ENCODE data around the gene WAPL. TPM values are rescaled to one million over a fixed set of nuclear protein-coding genes. Genes with fewer than 3 reads are reported as not detected.

WAPL gene
- total RNA-seq, 3 donors from 2014 or later, result 39.8 to 65.0 (median 49.5) TPM

DNA sequence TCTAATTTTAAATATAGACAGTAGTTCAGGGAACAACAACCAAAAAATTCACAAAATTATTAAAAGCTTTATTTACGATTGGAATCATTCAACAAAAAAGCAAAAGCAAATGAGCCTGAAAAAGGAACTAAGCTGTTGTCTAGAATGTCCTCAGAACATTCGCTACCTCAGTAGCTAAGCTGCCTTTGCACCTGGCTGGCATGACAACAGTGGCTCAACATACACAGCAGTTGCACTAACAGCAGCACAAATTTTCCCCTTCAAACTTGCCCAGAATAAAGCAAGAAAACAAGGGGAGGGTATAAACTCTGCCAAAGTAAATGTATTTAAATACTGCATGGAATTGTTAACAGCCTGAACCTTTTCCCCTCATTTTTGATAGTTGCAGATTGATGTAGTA lies 84.6 kb downstream of the WAPL start:
- Histone ChIP-seq H3K4me1 (no peaks in the 10 kb centered on the region), H3K9me3 (no peaks in the 10 kb centered on the region), H3K36me3 (peaks cover 8% of the 10 kb centered on the region), H3K4me3 (no peak overlapping the region), H3K27ac (no peak overlapping the region), H3K27me3 (no peaks in the 10 kb centered on the region)
- DNase-seq (ENCODE audit: low spot score in 2 of 2), result no peak
- intact Hi-C loops (cut with DNase I; ENCODE audit: low total_unique reads), result no loop called here
- TF ChIP-seq, protein P1, sequence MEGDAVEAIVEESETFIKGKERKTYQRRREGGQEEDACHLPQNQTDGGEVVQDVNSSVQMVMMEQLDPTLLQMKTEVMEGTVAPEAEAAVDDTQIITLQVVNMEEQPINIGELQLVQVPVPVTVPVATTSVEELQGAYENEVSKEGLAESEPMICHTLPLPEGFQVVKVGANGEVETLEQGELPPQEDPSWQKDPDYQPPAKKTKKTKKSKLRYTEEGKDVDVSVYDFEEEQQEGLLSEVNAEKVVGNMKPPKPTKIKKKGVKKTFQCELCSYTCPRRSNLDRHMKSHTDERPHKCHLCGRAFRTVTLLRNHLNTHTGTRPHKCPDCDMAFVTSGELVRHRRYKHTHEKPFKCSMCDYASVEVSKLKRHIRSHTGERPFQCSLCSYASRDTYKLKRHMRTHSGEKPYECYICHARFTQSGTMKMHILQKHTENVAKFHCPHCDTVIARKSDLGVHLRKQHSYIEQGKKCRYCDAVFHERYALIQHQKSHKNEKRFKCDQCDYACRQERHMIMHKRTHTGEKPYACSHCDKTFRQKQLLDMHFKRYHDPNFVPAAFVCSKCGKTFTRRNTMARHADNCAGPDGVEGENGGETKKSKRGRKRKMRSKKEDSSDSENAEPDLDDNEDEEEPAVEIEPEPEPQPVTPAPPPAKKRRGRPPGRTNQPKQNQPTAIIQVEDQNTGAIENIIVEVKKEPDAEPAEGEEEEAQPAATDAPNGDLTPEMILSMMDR (IDR thresholded peaks at IDR 0.05), result no peak
- TF ChIP-seq POLR2AphosphoS5 (IDR thresholded peaks at IDR 0.05), result no peak
- TF ChIP-seq POLR2A (IDR thresholded peaks at IDR 0.05), result no peak

DNA sequence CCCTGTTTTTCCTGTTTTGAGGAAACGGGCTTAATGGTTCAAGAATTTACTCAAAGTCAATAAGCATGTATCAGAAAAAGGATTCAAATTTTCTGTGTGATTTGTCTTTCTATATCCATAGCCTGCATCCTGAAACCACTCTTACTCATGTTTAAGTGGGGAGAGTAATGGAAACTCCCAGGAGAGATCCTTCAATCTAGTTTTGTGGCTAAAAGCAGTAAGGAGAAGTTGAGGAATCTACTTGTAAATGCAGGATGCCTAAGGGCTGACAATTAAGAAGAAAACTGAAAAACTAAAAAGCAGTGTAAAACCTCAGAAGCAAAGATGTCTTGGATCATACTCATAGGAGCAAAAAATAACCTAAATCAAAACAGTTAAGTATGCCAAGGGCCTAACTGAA lies 86.9 kb downstream of the WAPL start:
- H3K27me3 ChIP-seq, result no peaks in the 10 kb centered on the region
- no peak overlapping the region for H3K4me3 ChIP-seq
- no peaks in the 10 kb centered on the region for H3K9me3 ChIP-seq
- DNase-seq (ENCODE audit: low spot score in 2 of 2), result no peak
- no peak overlapping the region for H3K27ac ChIP-seq
- H3K36me3 ChIP-seq, result peaks cover 7% of the 10 kb centered on the region
- intact Hi-C loops (cut with DNase I; ENCODE audit: low total_unique reads), result no loop called here
- TF ChIP-seq, protein P1 (IDR thresholded peaks at IDR 0.05), result no peak
- TF ChIP-seq POLR2AphosphoS5 (IDR thresholded peaks at IDR 0.05) (no peak), POLR2A (IDR thresholded peaks at IDR 0.05) (no peak)
- no peaks in the 10 kb centered on the region for H3K4me1 ChIP-seq

DNA sequence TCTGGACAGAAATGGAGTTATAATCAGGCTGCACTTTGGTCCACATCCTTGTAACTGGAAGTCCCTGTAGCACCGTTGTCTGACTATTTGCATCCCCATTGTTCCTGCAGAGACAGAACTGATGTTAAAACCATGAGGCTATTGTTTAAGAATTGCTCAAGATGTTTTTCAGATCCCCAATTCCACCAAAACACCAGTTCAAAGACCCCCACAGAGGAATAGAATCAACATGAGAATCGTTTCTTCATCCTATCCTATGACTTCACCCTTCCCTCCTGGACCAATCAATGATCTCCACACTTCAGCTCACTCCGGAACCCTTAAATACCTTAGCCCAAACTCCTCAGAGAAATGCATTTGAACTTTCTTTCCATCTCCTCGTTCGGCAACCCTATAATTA lies 97.9 kb downstream of the WAPL start:
- DNase-seq (ENCODE audit: low spot score in 2 of 2), result no peak
- H3K27me3 ChIP-seq, result no peaks in the 10 kb centered on the region
- no peak overlapping the region for H3K4me3 ChIP-seq
- H3K9me3 ChIP-seq, result no peaks in the 10 kb centered on the region
- H3K27ac ChIP-seq, result no peak overlapping the region
- H3K4me1 ChIP-seq, result no peaks in the 10 kb centered on the region
- TF ChIP-seq, protein P1 (IDR thresholded peaks at IDR 0.05), result no peak
- no peak for TF ChIP-seq POLR2AphosphoS5 (IDR thresholded peaks at IDR 0.05)
- TF ChIP-seq POLR2A (IDR thresholded peaks at IDR 0.05), result no peak
- H3K36me3 ChIP-seq, result no peaks in the 10 kb centered on the region
- intact Hi-C loops (cut with DNase I; ENCODE audit: low total_unique reads), result no loop called here

DNA sequence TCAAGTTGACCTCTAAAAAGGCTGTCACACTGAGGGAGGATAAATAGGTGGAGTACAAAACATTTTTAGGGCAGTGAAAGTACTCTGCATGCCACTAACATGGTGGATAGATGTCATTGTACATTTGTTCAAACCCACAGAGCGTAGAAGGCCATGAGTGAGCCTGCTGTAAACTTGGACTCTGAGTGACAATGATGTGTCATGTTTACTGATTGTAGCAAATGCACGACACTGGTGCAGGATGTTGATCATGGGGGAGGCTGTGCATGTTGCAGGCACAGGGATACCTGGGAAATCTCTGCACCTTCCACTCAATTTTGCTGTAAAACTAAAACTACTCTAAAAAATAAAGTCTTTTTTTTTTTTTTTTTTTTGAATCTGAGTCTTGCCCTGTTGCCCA lies 102.5 kb downstream of the WAPL start:
- TF ChIP-seq POLR2AphosphoS5 (IDR thresholded peaks at IDR 0.05), result no peak
- TF ChIP-seq POLR2A (IDR thresholded peaks at IDR 0.05), result no peak
- Histone ChIP-seq H3K27me3 (no peaks in the 10 kb centered on the region), H3K27ac (no peak overlapping the region), H3K4me3 (no peak overlapping the region), H3K4me1 (no peaks in the 10 kb centered on the region), H3K36me3 (no peaks in the 10 kb centered on the region), H3K9me3 (no peaks in the 10 kb centered on the region)
- intact Hi-C loops (cut with DNase I; ENCODE audit: low total_unique reads), result no loop called here
- DNase-seq (ENCODE audit: low spot score in 2 of 2), result no peak

DNA sequence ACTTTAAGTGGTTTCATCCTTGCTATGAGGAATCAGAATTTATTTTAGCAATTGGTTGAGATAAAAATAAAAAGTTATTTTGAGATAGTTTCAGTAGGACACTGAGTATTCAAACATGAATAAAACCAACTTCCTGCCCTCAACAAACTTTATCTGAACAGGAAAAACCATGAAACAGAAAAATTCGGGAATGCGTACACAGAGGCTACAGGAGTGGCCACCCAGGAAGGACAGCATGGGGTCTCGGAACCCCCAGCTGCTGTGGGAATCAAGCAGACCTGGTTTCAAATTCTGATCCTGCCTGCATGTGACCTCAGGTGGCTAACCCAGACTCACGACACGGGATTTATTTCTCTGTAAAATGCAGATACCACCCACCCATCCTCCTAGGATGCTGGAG lies 106.0 kb downstream of the WAPL start:
- Histone ChIP-seq H3K27ac (no peak overlapping the region), H3K27me3 (no peaks in the 10 kb centered on the region), H3K4me3 (no peak overlapping the region), H3K9me3 (no peaks in the 10 kb centered on the region), H3K4me1 (no peaks in the 10 kb centered on the region), H3K36me3 (no peaks in the 10 kb centered on the region)
- intact Hi-C loops (cut with DNase I; ENCODE audit: low total_unique reads), result no loop called here
- no peak for DNase-seq (ENCODE audit: low spot score in 2 of 2)
- no peak for TF ChIP-seq POLR2A (IDR thresholded peaks at IDR 0.05)
- TF ChIP-seq, protein P1 (IDR thresholded peaks at IDR 0.05), result no peak
- TF ChIP-seq POLR2AphosphoS5 (IDR thresholded peaks at IDR 0.05), result no peak

DNA sequence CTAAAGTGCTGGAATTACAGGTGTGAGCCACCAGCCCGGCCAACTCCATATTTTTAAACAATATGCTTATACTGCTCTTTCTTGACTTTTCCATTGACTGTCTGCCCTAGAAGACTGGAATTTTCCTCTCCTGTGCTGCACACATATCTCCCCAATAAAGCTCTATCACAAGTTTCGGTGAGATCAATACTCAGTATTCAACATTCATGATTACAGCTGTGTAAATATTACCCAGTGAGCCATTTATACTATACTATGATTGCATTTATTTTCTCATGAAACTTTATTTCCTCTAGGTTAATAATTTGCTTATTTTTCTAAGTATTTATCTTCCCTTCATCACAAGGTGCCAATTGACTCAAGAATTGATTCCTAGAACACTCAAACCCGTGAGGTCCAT lies 106.5 kb downstream of the WAPL start:
- Histone ChIP-seq H3K27ac (no peak overlapping the region), H3K9me3 (no peaks in the 10 kb centered on the region), H3K4me1 (no peaks in the 10 kb centered on the region), H3K27me3 (no peaks in the 10 kb centered on the region), H3K36me3 (no peaks in the 10 kb centered on the region), H3K4me3 (no peak overlapping the region)
- DNase-seq (ENCODE audit: low spot score in 2 of 2), result no peak
- no peak for TF ChIP-seq POLR2AphosphoS5 (IDR thresholded peaks at IDR 0.05)
- no peak for TF ChIP-seq POLR2A (IDR thresholded peaks at IDR 0.05)
- TF ChIP-seq, protein P1 (IDR thresholded peaks at IDR 0.05), result no peak
- intact Hi-C loops (cut with DNase I; ENCODE audit: low total_unique reads), result no loop called here

Data from breast epithelium (tissue), 4 donors.